Measurements from ENCODE around the gene TMEM132A.

The TMEM132A gene

GRCh38 chr11:60921259-60921658, 3.0 kb upstream of the TMEM132A start:
- no peak for DNase-seq (ENCODE audit: low read depth in 2 of 2)

- DNase-seq (ENCODE audit: low read depth in 2 of 2) = no peak
Measured at GRCh38 chr11:60921777-60922335, 2.4 kb upstream of the TMEM132A start.

- DNase-seq (ENCODE audit: low read depth in 2 of 2) = no peak
Measured at GRCh38 chr11:60922906-60923305, 1.4 kb upstream of the TMEM132A start.

- no peak for DNase-seq (ENCODE audit: low read depth in 2 of 2)
Measured at GRCh38 chr11:60923326-60923725, 934 bp upstream of the TMEM132A start.

- no peak for DNase-seq (ENCODE audit: low read depth in 2 of 2)
Measured at GRCh38 chr11:60923800-60924109, 505 bp upstream of the TMEM132A start.

- no peak for DNase-seq (ENCODE audit: low read depth in 2 of 2)
Measured at GRCh38 chr11:60924906-60925853, 920 bp downstream of the TMEM132A start.

- DNase-seq (ENCODE audit: low read depth in 2 of 2) = no peak
Measured at GRCh38 chr11:60925868-60926267, 1.6 kb downstream of the TMEM132A start.

- no peak for DNase-seq (ENCODE audit: low read depth in 2 of 2)
Measured at GRCh38 chr11:60926500-60926899, 2.2 kb downstream of the TMEM132A start.

GRCh38 chr11:60927061-60927592, 2.9 kb downstream of the TMEM132A start:
- no peak for DNase-seq (ENCODE audit: low read depth in 2 of 2)

- DNase-seq (ENCODE audit: low read depth in 2 of 2) = no peak
Measured at GRCh38 chr11:60927600-60927999, 3.3 kb downstream of the TMEM132A start.

- DNase-seq (ENCODE audit: low read depth in 2 of 2) = no peak
Measured at GRCh38 chr11:60928563-60929001, 4.3 kb downstream of the TMEM132A start.

GRCh38 chr11:60929764-60930163, 5.5 kb downstream of the TMEM132A start:
- DNase-seq (ENCODE audit: low read depth in 2 of 2) = no peak

GRCh38 chr11:60930394-60930793, 6.1 kb downstream of the TMEM132A start:
- no peak for DNase-seq (ENCODE audit: low read depth in 2 of 2)

GRCh38 chr11:60931917-60932316, 7.7 kb downstream of the TMEM132A start:
- no peak for DNase-seq (ENCODE audit: low read depth in 2 of 2)

GRCh38 chr11:60932605-60933356, 8.5 kb downstream of the TMEM132A start:
- DNase-seq (ENCODE audit: low read depth in 2 of 2) = no peak

GRCh38 chr11:60933416-60934123, 9.3 kb downstream of the TMEM132A start:
- DNase-seq (ENCODE audit: low read depth in 2 of 2) = no peak

- DNase-seq (ENCODE audit: low read depth in 2 of 2) = no peak
Measured at GRCh38 chr11:60934124-60934789, 10.0 kb downstream of the TMEM132A start.

GRCh38 chr11:60934790-60935605, 10.7 kb downstream of the TMEM132A start:
- no peak for DNase-seq (ENCODE audit: low read depth in 2 of 2)

- DNase-seq (ENCODE audit: low read depth in 2 of 2) = no peak
Measured at GRCh38 chr11:60935676-60936442, 11.6 kb downstream of the TMEM132A start.

Measured in fibroblast of skin of left quadriceps (primary cell).